B cell (primary cell): ENCODE results near the gene BUD31.

Experiments used
- CTCF ChIP-seq: fragments of 200-600 bp; IDR thresholded peaks from one replicate; pipeline ENCODE4 v1.8.0; 2022; ENCODE audit warnings: antibody characterized with exemption, mild to moderate bottlenecking
- EZH2 ChIP-seq: IDR thresholded peaks from 2 replicates; pipeline ENCODE4 v1.6.1; 2012; ENCODE audit warnings: borderline replicate concordance, low read depth, mild to moderate bottlenecking, moderate library complexity, low read length; ENCODE audit not compliant: insufficient read depth, poor library complexity, severe bottlenecking

- no peak for TF ChIP-seq CTCF
- no peak for TF ChIP-seq EZH2
These were observed 1.0 kb downstream of the BUD31 start for GRCh38 chr7:99409806-99410205.
